ENCODE data around the gene EHD1. TPM values are rescaled to one million over a fixed set of nuclear protein-coding genes. Genes with fewer than 3 reads are reported as not detected.
A peak's percentile ranks its signal among the peaks of the same experiment; 100 is the strongest.
"Not testable (repeated sequence)": the region's sequence is repeated elsewhere in the genome, so short reads cannot be mapped to it uniquely, and the experiment has no call there.

EHD1 gene
- total RNA-seq, 1 donor from 2014 or later, result 181 TPM

GRCh38 chr11:64858467-64859263, 19.8 kb downstream of the EHD1 start:
- no peak for DNase-seq (ENCODE audit: low read depth)

DNA sequence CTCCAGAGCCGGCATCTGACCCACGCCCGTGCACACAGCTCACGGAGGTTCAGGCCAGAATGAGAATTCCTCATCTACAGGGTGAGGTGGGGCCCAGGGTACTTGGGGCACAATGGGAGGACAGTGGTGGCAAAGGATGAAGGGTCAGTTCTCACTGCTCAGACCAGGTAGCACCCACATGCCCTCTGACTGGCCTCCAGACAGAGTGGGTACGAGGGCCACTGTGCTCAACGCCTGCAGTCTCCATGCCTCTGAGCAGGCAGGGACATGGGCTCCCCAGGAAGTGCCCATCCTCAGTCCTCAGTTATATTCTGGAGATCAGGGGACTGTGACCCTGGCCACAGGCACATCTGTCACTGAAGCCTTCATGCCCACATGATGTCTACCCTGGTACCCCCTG, 20.9 kb downstream of the EHD1 start:
- no peak for DNase-seq (ENCODE audit: low read depth)

GRCh38 chr11:64856382-64857227, 21.8 kb downstream of the EHD1 start:
- DNase-seq (ENCODE audit: low read depth), result peak; percentile 90

- DNase-seq (ENCODE audit: low read depth), result no peak
These were observed 22.7 kb downstream of the EHD1 start for GRCh38 chr11:64855596-64856304.

DNA sequence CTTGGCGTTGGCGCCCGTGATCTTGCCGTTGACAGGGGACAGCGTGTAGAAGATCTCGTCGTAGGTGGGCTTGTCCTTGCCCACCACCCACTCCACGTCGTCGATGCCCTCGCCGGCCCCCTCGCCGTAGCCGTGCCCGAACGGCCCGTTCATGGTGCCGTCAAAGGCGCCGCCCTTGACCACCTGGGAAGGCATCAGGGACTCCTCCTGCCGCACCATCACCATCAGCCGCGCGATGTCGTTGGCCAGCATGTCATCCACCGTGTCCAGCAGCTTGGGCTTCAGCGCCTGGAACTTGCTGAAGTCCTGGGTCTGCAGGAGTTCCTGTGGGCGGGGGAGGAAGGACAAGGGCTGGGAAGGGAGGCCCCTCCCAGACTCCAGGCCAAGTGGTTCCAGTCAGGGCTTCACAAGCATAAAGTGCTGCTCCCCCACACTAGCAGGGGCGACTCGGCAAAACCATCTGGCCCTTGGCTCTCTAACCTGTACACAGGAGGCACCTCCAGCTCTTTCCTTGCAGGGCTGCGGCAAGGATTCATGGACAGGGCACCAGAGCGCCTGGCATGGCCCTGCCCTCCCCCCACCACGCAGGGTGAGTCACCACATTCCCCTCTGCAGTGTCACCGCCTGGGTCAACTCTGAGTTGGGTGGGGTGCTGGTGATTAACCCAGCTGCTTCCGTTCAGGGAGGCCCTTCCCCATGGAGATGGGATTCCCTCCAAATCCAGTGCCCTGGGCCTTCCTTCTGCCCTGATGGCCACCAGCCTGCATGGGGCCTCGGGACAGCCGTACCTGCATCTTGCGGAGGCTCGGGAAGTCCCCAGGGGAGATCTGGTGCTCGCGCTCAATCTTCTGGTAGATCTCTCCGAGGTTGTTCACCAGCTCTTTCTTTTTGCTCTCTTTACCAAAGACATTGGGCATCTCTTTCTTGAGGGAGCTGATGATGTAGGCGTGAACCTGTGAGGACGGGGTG, 23.6 kb downstream of the EHD1 start:
- DNase-seq (ENCODE audit: low read depth), result peak; percentile 90

DNA sequence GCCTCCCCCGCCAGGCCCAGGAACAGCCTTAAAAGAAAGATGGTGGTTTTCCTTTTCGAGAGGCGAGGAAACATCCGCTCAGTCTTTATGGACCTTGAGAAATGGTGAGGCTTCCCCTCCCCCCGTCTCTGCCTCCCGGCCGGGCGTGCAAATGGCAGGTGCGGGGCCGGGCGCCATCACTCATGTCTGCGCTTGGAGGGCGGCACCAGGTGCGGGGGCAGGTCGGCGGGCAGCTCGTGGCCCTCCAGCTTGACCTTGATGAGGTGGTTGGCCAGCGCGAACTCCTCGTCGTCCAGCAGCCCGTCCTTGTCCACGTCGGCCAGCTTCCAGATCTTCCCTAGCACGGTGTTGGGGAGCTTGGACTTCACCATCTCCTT, 24.3 kb downstream of the EHD1 start:
- no peak for DNase-seq (ENCODE audit: low read depth)

- DNase-seq (ENCODE audit: low read depth), result no peak
These were observed 24.7 kb downstream of the EHD1 start for GRCh38 chr11:64853709-64854108.

GRCh38 chr11:64852804-64853509, 25.5 kb downstream of the EHD1 start:
- DNase-seq (ENCODE audit: low read depth), result no peak

DNA sequence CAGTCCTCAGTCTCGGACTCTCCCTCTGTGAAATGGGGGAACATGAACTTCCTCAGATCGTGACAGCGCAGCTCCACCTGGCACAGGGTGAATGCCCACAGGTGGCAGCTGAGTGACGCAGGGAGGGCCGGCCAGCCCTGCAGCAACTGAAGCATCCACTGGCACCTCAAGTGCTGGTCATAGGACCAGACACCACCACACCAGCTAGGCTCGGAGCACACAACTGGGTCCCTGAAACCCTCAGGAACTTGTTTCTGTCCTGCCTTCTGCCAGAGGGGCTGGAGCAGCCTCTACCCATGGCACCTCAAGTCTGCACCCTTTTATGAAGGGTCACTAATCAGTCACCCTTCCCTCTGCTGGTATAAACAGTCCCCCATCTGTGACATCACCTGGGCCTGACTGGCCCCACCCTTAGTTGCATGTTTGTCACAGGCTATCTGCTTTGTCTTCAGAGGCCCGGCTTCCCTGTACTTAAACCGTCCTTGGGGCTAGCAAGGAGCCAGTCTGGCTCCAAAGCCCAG, 26.5 kb downstream of the EHD1 start:
- DNase-seq (ENCODE audit: low read depth), result no peak

DNA sequence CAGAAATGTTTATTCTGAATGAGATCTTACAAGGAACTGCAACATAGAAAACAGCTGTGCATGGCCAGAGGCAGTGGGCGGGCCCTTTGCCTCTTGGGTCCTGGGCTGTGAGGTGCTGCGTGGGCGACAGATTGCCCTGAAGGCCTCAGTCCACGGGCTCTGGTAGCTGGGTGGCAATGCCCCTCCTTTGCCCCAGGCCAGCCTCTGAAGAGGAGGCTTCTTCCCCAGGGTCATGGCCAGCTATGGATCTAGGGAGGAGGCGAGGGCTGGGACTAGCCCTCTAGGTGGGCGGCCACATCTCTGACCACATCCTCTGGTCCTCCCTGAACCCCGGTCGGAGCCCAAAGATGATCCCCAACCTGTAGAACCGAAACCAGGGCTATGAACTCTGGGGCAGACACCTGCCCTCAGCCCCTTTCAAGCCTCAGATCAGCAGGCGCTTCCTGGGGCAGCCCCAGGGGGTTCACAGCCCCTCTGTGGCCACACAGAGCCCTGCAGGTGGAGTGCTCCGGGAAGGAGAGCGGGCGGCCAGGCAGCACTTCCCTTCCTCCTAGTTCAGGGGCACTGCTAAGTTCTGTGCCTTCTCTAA, 27.3 kb downstream of the EHD1 start:
- DNase-seq (ENCODE audit: low read depth), result peak; percentile 38

DNA sequence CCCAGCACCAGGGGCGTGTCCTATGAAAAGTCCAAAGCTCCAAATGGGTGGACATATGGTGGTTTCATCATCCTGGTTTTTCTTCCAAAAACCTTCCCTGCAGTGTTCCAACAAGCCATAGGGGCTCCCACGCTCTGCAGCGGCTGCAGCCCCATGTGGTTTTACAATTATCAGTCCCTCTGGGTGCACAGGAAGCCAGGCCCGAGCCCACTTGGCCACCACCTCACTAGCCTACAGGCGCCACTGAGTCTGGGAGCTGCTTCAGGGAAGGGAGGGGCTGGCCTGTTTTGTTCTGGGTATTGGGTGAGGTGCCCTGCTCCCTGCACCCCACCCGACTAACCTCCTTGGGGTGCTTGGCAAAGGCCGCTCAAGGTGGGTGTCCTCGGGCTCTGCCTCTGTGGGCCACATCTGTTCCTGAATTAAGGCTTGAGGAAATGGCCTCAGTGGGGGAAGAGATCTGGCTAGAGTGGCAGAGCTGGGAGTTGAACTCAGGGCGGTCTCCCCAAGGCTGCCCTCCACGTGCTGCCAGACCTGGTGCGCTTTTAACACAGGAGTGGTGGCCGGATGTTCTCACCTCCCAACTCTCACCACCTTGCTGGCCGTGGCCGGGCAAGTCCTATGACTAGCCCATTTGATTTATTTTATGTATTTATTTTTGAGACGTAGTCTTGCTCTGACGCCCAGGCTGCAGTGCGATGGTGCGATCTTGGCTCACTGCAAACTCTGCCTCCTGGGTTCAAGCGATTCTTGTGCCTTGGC, 28.6 kb downstream of the EHD1 start:
- no peak for DNase-seq (ENCODE audit: low read depth)

DNA sequence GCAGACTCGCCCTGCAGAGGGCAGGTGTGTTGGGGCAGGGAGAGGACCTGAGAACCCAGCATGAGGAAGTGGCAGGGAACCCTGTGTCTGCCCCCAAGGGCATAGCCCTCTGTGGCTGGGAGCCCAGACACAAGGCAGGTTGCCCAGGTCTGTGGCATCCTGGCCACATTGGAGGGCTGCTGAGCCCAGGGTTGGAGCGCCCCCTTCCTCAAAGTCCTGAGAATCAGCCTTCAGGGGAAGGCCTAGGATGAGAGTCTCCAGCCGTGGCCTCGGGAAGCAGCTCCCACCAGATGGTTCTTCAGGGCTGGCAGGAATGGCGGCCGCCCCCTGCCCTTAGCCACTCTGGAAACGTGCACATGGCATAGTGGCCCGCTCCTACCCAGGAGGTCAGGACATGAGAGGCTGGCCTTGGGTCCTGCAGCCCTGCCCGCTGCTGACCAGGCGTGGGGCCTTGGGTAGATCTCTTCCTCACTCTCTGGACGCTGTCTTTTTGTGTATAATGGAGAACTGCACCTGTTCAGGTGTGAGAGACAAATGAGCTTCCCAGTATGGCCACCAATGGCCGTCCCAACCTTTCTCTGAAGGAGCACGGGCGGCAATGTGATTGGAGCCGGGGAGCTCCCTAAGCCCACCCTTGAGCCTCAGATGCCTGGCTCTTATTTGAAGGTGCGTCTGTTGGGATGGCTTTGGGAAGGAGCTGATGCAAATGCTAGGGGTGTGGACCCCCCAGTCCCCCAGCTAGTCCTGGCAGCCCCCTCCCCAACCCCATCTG, 29.4 kb downstream of the EHD1 start:
- DNase-seq (ENCODE audit: low read depth), result peak; percentile 19

DNA sequence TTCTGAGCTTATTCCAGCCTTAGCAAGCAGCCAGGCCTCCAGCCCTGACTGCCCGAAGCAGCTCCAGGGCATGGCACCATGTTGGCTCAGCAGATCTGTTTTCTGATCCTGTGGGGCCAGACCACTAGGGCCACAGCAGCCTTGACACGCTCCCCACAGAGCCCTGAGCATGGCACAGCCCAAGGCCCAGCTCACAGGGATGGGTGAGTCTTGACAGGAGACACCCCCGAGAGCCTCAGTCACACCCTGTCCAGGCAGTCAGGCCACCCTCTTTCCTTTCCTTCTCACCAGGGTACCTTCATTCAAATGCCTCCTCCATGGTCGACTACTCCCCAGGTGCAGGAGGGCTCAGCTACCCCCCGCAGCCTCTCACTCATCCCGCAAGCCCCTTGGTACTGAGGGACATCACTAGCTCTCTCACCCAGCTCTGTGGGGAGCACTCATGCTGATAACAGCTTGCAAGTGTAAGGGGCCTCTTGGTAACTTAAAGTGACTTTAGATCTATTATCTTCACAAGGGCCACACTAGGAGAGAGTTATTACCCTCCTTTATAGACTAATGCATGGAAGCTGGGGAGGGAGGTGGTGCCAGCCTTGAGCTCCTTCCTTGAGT, 30.1 kb downstream of the EHD1 start:
- DNase-seq (ENCODE audit: low read depth), result no peak

DNA sequence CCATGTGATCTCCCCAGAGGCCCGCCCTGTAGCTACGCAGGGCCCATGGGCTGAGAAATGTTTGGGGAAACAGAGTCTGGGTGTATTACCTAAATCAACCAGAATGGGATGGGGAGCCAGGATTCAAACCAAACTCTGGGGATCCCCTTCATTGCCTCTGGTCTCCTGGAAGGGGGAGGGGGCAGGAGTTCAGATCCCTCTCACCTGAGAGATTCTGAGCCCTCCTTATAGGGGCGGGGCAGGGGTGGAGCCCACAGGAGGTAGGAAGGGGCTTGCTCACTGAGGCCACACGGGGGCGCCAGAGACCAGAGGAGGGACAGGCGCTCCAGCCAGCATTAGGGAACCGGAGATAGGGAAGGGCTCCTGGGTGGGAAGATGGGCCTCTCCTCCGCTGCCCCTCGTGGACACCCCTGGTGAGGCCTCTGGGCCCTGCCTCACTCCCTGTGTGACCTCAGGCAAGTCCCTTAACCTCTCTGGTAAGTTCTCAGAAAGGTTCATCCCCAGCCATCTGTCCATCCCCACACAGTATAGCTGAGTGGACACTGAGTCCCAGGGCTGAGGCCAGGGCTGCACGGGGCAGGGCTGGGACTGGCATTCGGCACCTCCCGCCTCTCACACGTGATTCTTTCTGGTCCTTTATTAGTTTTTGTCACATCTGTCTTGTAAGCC, 31.3 kb downstream of the EHD1 start:
- peak; percentile 62 for DNase-seq (ENCODE audit: low read depth)

DNA sequence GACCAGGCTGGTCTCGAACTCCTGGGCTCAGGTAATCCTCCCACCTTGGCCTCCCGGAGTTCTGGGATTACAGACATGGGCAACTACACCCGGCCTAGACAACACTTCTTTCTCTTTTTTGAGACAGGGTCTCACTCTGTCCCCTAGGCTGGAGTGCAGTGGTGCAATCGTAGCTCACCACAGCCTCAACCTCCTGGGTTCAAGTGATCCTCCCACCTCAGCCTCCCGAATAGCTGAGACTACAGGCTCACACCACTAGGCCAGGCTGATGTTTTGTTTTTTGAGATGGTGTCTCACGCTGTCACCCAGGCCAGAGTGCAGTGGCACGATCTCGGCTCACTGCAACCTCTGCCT, 32.7 kb downstream of the EHD1 start:
- DNase-seq (ENCODE audit: low read depth), result not testable (repeated sequence)

DNA sequence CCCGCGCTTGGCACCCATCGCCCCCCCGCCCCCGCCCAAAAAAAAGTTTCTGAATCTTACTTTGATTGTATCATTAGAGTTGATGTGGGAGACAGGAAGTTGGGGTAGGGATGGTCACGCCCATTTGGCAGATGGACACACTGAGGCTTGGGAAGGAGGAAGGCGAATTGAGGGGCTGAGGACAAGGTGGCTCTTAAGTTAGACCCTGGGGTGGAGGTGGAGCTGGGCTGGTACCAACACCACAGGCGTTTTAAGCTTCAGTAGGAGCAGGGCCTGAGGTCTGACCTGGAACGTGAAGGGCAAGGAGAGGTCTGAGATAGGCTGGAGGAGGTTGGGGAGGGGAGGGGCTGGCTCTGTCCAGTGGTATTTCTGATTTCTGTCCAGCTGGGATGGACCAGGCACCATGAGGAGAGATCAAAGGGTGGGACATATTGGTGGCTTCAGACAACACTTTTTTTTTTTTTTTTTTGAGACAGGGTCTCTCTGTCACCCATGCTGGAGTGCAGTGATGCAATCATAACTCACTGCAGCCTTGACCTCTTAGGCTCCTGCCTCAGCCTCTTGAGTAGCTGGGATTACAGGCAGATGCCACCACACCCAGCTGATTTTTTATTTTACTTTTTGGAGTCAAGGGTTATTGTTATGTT, 33.2 kb downstream of the EHD1 start:
- DNase-seq (ENCODE audit: low read depth), result no peak
